ENCODE data around the gene MUS81.

DNA sequence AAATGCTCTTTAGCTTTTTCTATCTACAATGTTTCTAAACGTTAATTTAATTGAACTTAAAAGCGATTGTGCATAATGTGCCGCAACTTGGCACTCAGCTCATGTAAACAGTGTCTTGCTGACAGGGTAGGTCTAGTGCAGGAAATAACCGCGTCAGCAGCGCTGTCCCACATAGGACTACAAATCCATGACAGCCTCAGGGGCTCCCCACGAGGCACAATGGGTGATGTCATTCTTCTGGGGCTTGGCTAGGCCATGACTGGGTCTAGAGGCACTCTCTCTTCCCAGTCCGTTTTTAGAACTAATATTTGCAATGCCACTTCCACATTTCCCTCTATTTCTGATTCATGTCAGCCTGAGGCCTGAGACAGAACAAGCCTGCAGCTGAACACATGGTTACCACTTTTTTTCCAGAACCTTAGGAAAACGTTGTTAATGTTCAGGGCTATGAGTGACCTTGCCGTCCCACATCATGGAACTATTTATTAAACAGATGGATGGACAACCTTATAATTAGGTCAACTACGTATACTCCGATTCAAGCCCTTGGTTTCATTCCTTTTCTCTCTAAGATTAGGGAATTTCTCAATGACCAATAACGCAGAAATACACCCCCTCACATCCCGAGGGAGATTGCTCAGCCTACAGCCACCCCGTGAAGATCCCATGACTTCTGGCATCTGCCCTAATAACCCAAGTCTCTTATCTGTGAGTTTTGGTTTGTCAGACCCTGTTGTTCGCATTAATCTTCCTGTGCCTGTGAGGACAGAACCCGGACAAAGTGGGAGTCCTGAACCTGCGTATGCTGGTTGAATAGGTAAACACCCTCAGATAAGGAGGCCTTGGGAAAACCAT, 45.9 kb upstream of the MUS81 start:
- TF ChIP-seq POLR2AphosphoS5 (IDR thresholded peaks at IDR 0.05) = no peak
- TF ChIP-seq, protein P1, sequence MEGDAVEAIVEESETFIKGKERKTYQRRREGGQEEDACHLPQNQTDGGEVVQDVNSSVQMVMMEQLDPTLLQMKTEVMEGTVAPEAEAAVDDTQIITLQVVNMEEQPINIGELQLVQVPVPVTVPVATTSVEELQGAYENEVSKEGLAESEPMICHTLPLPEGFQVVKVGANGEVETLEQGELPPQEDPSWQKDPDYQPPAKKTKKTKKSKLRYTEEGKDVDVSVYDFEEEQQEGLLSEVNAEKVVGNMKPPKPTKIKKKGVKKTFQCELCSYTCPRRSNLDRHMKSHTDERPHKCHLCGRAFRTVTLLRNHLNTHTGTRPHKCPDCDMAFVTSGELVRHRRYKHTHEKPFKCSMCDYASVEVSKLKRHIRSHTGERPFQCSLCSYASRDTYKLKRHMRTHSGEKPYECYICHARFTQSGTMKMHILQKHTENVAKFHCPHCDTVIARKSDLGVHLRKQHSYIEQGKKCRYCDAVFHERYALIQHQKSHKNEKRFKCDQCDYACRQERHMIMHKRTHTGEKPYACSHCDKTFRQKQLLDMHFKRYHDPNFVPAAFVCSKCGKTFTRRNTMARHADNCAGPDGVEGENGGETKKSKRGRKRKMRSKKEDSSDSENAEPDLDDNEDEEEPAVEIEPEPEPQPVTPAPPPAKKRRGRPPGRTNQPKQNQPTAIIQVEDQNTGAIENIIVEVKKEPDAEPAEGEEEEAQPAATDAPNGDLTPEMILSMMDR (IDR thresholded peaks at IDR 0.05) = no peak
